Hepatocyte (in vitro differentiated cells): ENCODE measurements around the gene DRG2. TPM values are rescaled to one million over a fixed set of nuclear protein-coding genes. Genes with fewer than 3 reads are reported as not detected.

Source experiments
- DNase-seq: peaks from one replicate; pipeline ENCODE4 v3.0.0-alpha.2; 2016; ENCODE audit warnings: low spot score
- H2AFZ ChIP-seq: fragments of 200-600 bp; sonication (generic); 2 replicates; pipeline ENCODE4 v1.6.0; 2016; ENCODE audit warnings: antibody characterized with exemption, mild to moderate bottlenecking
- H3K27ac ChIP-seq: fragments of 200-600 bp; sonication (generic); 2 replicates; pipeline ENCODE4 v1.5.1; 2016; ENCODE audit warnings: mild to moderate bottlenecking
- H3K27me3 ChIP-seq: fragments of 200-600 bp; sonication (generic); 2 replicates; pipeline ENCODE4 v1.6.1; 2016
- H3K36me3 ChIP-seq: fragments of 200-600 bp; sonication (generic); replicated peaks from 2 replicates; pipeline ENCODE4 v1.5.1; 2016; ENCODE audit warnings: low read depth; ENCODE audit not compliant: insufficient read depth
- H3K4me1 ChIP-seq: fragments of 200-600 bp; sonication (generic); 2 replicates; pipeline ENCODE4 v1.5.1; 2016; ENCODE audit warnings: mild to moderate bottlenecking, moderate library complexity; ENCODE audit not compliant: insufficient read depth
- H3K4me2 ChIP-seq: fragments of 200-600 bp; sonication (generic); 2 replicates; pipeline ENCODE4 v1.6.0; 2016
- H3K4me3 ChIP-seq: fragments of 200-600 bp; sonication (generic); 2 replicates; pipeline ENCODE4 v1.5.1; 2016; ENCODE audit warnings: mild to moderate bottlenecking
- H3K79me2 ChIP-seq: fragments of 200-600 bp; sonication (generic); 2 replicates; pipeline ENCODE4 v1.6.0; 2017; ENCODE audit warnings: mild to moderate bottlenecking
- H3K9me2 ChIP-seq: fragments of 200-600 bp; sonication (generic); replicated peaks from 2 replicates; pipeline ENCODE4 v1.6.0; 2017; ENCODE audit warnings: mild to moderate bottlenecking; ENCODE audit not compliant: insufficient read depth
- H3K9me3 ChIP-seq: fragments of 200-600 bp; sonication (generic); 2 replicates; pipeline ENCODE4 v1.5.1; 2016; ENCODE audit warnings: low read depth, mild to moderate bottlenecking
- H4K20me1 ChIP-seq: fragments of 200-600 bp; sonication (generic); 2 replicates; pipeline ENCODE4 v1.6.0; 2016; ENCODE audit warnings: mild to moderate bottlenecking; ENCODE audit not compliant: insufficient read depth, poor library complexity, severe bottlenecking
- CTCF ChIP-seq: fragments of 200-600 bp; sonication (generic); IDR thresholded peaks from 2 replicates; pipeline ENCODE4 v1.5.1; 2016; ENCODE audit warnings: antibody characterized with exemption, mild to moderate bottlenecking; ENCODE audit not compliant: poor library complexity
- EZH2 ChIP-seq: fragments of 200-600 bp; sonication (generic); IDR thresholded peaks from 2 replicates; pipeline ENCODE4 v1.6.1; 2016; ENCODE audit warnings: antibody characterized with exemption, mild to moderate bottlenecking, borderline replicate concordance
- EZH2phosphoT487 ChIP-seq: fragments of 200-600 bp; sonication (generic); IDR thresholded peaks from one replicate; pipeline ENCODE4 v1.6.1; 2018; ENCODE audit warnings: antibody characterized with exemption, mild to moderate bottlenecking, low read depth, moderate library complexity; ENCODE audit not compliant: unreplicated experiment, severe bottlenecking
- WGBS: methylation state at CpG from one replicate; pipeline ENCODE4 v1.1.6; 2016; ENCODE audit warnings: low lambda C conversion rate; ENCODE audit errors: missing lambda C conversion rate; 5-methylcytosine and 5-hydroxymethylcytosine counted together
- polyA plus RNA-seq: library from polyadenylated mRNA; unstranded; fragments of >200 nt; fragmentation: Nextera tagmentation; extraction: Ambion mirVana; gene quantifications from 2 replicates; pipeline ENCODE4 v1.2.1, GENCODE V29; 2016
- total RNA-seq: library from RNA; depleted of rRNA; stranded (reverse); fragments of >200 nt; gene quantifications from 2 replicates; pipeline ENCODE4 v1.2.3, GENCODE V29; 2014

The DRG2 gene
- total and polyA plus RNA-seq, 2 experiments from 2014 or later: 35.9 to 36.6 TPM

GRCh38 chr17:18108401-18109312 is 20.9 kb downstream of the DRG2 start, which contains the start of gene MYO15A:
Gene MYO15A (plus strand): TSS chr17:18108756. CDS start chr17:18118801, 10,045 bp downstream.
- TF ChIP-seq EZH2: no peak
- TF ChIP-seq CTCF: no peak
- TF ChIP-seq EZH2phosphoT487: no peak
- no peaks in the 10 kb centered on the region for H3K9me3 ChIP-seq
- H3K27ac ChIP-seq: no peak within 1 kb of the TSS
- H2AFZ ChIP-seq: no peak within 1 kb of the TSS
- H3K36me3 ChIP-seq: no peaks in the 10 kb centered on the region
- H3K4me3 ChIP-seq: no peak within 1 kb of the TSS
- no peaks in the 10 kb centered on the region for H4K20me1 ChIP-seq
- no peaks in the 10 kb centered on the region for H3K4me1 ChIP-seq
- H3K9me2 ChIP-seq: no peaks in the 10 kb centered on the region
- no peak within 1 kb of the TSS for H3K4me2 ChIP-seq
- H3K79me2 ChIP-seq: no peaks in the 10 kb centered on the region
- no peak for DNase-seq
- WGBS: 83% methylated on average over 17 of the region's 17 CpGs
- H3K27me3 ChIP-seq: no peaks in the 10 kb centered on the region

- no peaks in the 10 kb centered on the region for H3K9me2 ChIP-seq
- H3K4me3 ChIP-seq: no peak overlapping the region
- no peaks in the 10 kb centered on the region for H3K27me3 ChIP-seq
- H2AFZ ChIP-seq: no peak overlapping the region
- DNase-seq: no peak
- WGBS: 87% methylated on average over 10 of the region's 10 CpGs
- no peak for TF ChIP-seq CTCF
- TF ChIP-seq EZH2: no peak
- TF ChIP-seq EZH2phosphoT487: no peak
- H3K36me3 ChIP-seq: no peaks in the 10 kb centered on the region
- H3K4me2 ChIP-seq: no peak overlapping the region
- no peaks in the 10 kb centered on the region for H4K20me1 ChIP-seq
- no peaks in the 10 kb centered on the region for H3K79me2 ChIP-seq
- no peak overlapping the region for H3K27ac ChIP-seq
- no peaks in the 10 kb centered on the region for H3K9me3 ChIP-seq
- no peaks in the 10 kb centered on the region for H3K4me1 ChIP-seq
Observed at GRCh38 chr17:18109935-18110485, 22.3 kb downstream of the DRG2 start.

GRCh38 chr17:18110636-18111145 is 22.9 kb downstream of the DRG2 start:
- no peak for DNase-seq
- TF ChIP-seq CTCF (no peak), EZH2phosphoT487 (no peak), EZH2 (no peak)
- H2AFZ ChIP-seq: no peak overlapping the region
- H3K4me1 ChIP-seq: no peaks in the 10 kb centered on the region
- no peak overlapping the region for H3K27ac ChIP-seq
- H3K9me2 ChIP-seq: no peaks in the 10 kb centered on the region
- no peaks in the 10 kb centered on the region for H3K79me2 ChIP-seq
- H3K27me3 ChIP-seq: no peaks in the 10 kb centered on the region
- H4K20me1 ChIP-seq: no peaks in the 10 kb centered on the region
- H3K9me3 ChIP-seq: no peaks in the 10 kb centered on the region
- no peak overlapping the region for H3K4me2 ChIP-seq
- H3K36me3 ChIP-seq: no peaks in the 10 kb centered on the region
- 75% methylated on average over 4 of the region's 4 CpGs for WGBS
- H3K4me3 ChIP-seq: no peak overlapping the region
